Measurements from ENCODE around the gene MMADHC.

DNA sequence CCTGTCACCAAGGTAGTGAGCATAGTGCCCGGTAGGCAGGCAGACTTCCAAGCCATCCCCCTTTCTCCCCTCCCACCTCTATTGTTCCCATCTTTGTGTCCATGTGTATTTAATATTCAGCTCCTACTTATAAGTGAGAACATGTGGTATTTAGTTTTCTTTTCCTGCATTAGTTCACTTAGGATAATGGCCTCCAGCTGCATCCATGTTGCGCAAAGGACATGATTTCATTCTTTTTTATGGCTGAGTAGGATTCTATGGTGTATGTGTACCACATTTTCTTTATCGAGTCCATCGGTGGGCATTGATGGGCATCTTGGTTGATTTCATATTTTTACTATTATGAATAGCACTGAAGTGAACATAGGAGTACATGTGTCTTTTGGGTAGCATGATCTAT is 35.3 kb downstream of the MMADHC start:
- no peak for TF ChIP-seq EZH2 (IDR thresholded peaks at IDR 0.05; ENCODE audit: insufficient read depth, poor library complexity, severe bottlenecking)
- TF ChIP-seq EZH2phosphoT487 (IDR thresholded peaks at IDR 0.05; ENCODE audit: insufficient read depth, low read depth): no peak

All from GM23248 (cell line).